CD4-positive, alpha-beta T cell treated with Interleukin-10 for 1 hour (primary cell): ENCODE results near the gene KCNE4.

Source experiments
- DNase-seq: peaks from one replicate; pipeline ENCODE4 v3.0.0-alpha.2; 2020

KCNE4 gene

DNA sequence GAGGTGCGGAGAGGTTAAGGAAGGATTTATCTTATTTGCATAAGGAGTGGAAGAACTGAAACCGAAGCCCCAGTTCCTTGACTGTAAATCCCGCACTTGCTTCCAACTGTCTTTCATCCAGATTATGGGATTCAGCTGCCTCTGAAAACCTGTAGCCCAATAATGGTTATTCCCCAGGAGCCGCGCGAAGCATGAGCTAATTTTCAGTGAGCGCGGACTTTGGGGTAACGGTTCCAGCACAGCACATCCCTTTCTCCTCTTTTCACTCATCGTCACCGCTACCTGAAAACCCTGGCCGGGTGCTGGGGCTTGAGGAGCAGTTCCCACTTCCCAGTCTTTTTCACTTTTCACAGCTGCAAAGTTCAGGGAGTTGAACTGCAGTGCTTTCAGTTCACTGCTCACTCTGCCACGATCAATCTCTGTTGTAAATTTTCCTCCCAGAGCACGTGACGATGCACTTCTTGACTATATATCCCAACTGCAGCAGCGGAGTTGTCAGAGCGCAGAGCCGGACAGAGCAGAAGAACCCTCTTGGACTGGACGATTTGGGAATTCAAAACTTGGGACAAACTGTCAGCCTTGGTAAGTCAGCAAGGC is at the start of gene KCNE4:
KCNE4 (plus strand) TSS at position 498 of the 597 bp plus-strand sequence. CDS start 641 bp downstream, outside the sequence.
- DNase-seq, result no peak

DNA sequence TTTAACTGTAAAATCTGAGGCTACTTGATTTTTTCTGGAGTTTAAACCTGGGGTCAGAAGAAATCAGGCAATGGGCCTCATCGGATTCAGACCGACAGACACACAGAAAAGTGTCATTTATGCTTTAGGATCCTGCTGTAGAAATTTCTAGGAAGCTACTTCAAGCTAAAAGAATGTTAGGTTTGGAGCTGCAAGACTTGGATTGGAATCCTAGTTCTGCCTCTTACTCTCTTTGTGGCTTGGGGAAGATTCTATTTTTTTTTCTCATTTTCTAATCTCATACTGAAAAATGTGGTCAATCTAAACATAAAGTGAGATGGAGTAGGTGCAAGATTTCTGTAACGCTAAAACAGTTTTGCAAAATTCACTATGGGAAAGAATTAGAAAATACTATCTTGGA is 48.8 kb upstream of the KCNE4 start:
- DNase-seq, result no peak

DNA sequence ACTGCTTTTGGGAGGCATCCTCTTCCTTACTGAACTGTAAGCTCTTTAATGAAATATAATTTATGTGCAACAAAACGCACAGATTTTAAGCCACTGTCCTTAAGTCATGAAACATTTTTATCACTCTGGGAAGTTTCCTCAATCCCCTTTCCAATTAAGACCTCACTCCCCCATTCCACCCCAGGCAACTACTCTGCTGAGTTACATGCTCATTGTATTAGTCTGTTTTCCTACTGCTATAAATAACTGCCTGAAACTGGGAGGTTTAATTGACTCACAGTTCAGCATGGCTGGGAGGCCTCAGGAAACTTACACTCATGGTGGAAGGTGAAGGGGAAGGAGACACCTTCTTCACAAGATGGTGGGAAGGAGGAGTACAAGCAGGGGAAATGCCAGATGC is 46.5 kb upstream of the KCNE4 start:
- no peak for DNase-seq

GRCh38 chr2:223007531-223007930 is 44.5 kb upstream of the KCNE4 start:
- DNase-seq, result no peak

GRCh38 chr2:223008162-223008561 is 43.8 kb upstream of the KCNE4 start:
- no peak for DNase-seq

GRCh38 chr2:223008956-223009355 is 43.0 kb upstream of the KCNE4 start:
- no peak for DNase-seq

- no peak for DNase-seq
These were observed 41.3 kb upstream of the KCNE4 start for GRCh38 chr2:223010641-223011040.

- DNase-seq, result no peak
These were observed 39.7 kb upstream of the KCNE4 start for GRCh38 chr2:223012291-223012690.

- DNase-seq, result no peak
These were observed 32.5 kb upstream of the KCNE4 start for GRCh38 chr2:223019390-223019930.

- no peak for DNase-seq
These were observed 31.8 kb upstream of the KCNE4 start for GRCh38 chr2:223019987-223020717.

DNA sequence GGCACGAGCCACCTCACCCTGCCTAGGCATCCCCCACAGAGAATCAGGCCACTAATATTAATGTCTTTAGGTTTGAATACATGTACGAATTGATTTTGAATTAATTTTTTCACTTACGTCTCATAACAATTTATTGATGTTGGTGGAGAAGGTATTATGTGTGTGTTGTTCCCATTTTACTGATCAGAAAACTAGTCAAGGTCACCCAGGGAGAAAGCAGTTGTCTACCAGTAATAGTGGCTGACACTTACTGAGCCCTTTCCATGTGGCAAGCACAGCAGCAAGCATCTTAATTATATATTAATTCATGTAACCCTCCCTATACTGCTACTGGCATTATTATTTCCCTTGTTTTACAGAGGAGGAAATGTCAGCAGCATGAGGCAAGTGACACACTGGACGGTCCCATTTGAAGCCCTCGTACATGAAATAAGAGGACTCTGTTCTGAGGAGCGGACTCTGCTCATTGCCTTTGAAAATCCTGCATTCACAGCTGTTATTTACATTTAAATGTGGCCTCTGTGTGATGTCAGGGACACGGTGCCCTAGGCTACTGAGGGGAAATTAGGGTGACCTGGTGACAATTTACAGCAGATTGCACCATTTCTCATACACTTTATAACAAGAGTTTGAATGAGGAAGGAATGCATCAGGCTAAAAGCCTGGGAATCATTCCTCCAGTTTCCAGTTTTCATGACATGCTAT is 30.9 kb upstream of the KCNE4 start:
- DNase-seq, result no peak

DNA sequence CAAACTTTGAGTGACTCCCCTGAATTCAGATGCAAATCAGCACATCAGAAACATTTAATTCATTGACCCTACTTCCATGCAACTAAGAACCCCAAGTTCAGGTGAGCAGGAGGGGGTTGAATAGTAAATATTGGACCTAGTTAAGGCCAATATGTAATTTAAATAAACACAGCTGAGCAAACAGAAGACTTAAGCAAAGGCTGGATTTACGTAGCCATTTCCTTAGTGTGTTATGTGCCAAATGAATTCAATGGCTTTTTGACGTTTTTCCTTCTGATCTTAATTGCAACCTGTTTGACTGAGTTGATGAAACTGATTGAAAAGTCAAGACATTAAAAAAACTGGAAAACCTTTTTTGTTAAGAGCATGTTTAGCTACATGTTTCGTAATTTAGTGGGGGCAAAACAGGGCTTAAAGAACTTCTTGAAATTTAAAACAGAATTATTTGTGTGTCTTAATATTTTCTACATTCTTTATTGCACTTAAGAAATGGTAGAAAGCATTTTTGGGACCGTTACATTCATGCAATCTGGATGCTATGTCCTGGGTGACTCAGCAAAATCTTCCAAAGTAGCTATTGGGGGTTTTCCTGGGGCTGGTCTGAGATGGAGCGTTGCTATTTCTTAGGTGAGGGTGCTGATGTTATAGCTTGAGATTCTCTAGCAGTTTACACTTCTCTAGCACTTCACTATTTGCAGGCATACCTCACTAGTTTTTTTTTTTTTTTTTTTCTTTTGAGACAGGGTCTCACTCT is 25.5 kb upstream of the KCNE4 start:
- no peak for DNase-seq

- no peak for DNase-seq
These were observed 24.5 kb upstream of the KCNE4 start for GRCh38 chr2:223027442-223027841.

GRCh38 chr2:223029287-223029686 is 22.7 kb upstream of the KCNE4 start:
- DNase-seq, result no peak

DNA sequence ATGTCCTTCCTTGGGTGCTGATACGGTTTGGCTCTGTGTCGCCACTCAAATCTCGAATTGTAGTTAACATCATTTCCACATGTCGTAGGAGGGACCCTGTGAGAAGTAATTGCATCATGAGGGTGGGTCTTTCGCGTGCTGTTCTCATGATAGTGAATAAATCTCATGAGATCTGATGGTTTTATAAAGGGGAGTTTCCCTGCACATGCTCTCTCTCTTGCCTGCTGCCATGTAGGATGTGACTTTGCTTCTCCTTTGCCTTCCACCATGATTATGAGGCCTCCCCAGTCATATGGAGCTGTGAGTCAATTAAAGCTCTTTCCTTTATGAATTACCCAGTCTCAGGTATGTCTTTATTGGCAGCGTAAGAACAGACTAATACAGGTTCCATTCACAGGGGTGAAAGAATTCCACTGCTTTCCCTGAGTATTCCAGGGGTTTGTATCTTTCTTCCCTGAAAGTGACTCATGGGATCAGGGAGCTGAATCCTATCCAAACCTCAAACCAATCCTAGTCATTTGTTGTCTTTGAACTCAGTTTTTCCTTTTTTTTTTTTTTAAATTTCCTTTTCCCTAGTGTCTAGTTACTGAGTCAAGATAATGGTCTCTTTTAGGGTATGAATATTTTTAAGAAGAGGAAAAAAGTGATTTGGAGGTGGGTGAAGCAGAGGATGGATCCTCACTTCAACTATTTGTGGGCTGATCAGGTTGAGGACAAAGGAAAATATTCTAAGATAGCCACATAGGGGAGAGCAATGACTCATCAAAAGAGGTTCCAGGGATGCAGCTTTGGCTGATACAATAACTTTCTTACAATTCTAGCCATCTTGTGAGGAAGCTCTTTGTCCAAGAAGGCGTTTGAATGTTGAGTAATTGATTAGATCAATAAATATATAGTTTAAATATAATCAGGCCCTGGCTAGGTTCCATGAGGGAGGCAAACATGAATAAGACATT is 19.5 kb upstream of the KCNE4 start:
- no peak for DNase-seq

- no peak for DNase-seq
These were observed 17.6 kb upstream of the KCNE4 start for GRCh38 chr2:223034221-223034975.

DNA sequence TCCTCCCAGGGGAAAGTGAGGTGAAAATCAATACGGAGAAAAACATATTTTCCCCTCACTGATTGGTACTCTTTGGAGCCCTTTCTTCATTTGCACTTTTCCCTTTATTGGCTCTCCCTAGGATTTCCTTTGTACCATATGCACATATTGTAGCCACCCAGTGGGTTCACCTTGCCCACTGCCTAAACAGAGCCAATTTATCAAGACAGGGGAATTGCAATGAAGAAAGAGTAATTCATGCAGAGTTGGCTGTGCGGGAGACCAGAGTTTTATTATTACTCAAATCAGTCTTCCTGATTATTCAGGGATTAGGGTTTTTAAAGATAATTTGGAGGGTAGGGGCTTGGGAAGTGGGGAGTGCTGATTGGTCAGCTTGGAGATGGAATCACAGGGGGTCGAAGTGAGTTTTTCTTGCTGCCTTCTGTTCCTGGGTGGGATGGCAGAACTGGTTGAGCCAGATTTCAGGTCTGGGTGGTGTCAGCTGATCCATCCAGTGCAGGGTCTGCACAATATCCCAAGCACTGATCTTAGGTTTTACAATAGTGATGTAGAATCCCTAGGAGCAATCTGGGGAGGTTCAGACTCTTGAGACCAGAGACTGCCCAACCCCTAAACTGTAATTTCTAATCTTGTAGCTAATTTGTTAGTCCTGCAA is 15.1 kb upstream of the KCNE4 start:
- DNase-seq, result no peak

DNA sequence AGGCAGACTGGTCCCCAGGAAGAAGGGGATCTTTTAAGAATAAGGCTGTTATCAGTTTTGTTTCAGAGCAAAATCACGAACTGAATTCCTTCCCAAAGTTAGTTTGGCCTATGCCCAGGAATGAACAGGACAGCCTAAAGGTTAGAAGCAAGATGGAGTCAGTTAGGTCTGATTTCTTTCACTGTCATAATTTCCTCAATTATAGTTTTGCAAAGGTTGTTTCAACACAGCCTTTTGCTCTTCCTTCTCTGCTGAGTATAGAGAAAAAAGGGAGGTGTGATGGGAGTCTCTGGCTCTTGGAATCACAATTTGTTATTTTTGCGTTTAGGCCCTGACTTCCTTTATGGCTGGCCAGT is 14.6 kb upstream of the KCNE4 start:
- DNase-seq, result no peak

- DNase-seq, result no peak
These were observed 12.4 kb upstream of the KCNE4 start for GRCh38 chr2:223039618-223040017.

GRCh38 chr2:223040527-223040926 is 11.5 kb upstream of the KCNE4 start:
- DNase-seq, result no peak
